ENCODE results near the gene THUMPD1. TPM values are rescaled to one million over a fixed set of nuclear protein-coding genes. Genes with fewer than 3 reads are reported as not detected.

Gene THUMPD1
- total RNA-seq, 1 donor from 2014 or later = 95.8 TPM

- DNase-seq (ENCODE audit: low spot score) = no peak
- TF ChIP-seq EZH2phosphoT487 (IDR thresholded peaks at IDR 0.05) (no peak), CTCF (IDR thresholded peaks at IDR 0.05) (no peak), EZH2 (IDR thresholded peaks at IDR 0.05) (no peak)
- Histone ChIP-seq H2AFZ (replicated peaks) (no peak overlapping the region), H3K4me3 (no peak overlapping the region), H3K79me2 (ENCODE audit: low read depth) (no peaks in the 10 kb centered on the region), H3K4me2 (no peak overlapping the region), H3K27ac (no peak overlapping the region), H3K27me3 (no peaks in the 10 kb centered on the region), H3K9ac (no peak overlapping the region), H3F3A (ENCODE audit: low read depth) (no peaks in the 10 kb centered on the region), H3K36me3 (no peaks in the 10 kb centered on the region), H4K20me1 (ENCODE audit: low read depth) (no peaks in the 10 kb centered on the region), H3K9me3 (ENCODE audit: low read depth) (no peaks in the 10 kb centered on the region), H3K4me1 (no peaks in the 10 kb centered on the region)
- Mint-ChIP-seq H3K36me3 (no peaks in the 10 kb centered on the region), H3K9me3 (peaks cover 3% of the 10 kb centered on the region), H3K27me3 (ENCODE audit: insufficient read depth, low read depth) (no peaks in the 10 kb centered on the region), H3K4me1 (no peaks in the 10 kb centered on the region), H3K27ac (no peak overlapping the region), H3K4me3 (no peak overlapping the region)
Observed at GRCh38 chr16:20750558-20750957, 8.9 kb upstream of the THUMPD1 start.

GRCh38 chr16:20749474-20749873, 7.9 kb upstream of the THUMPD1 start:
- no peaks in the 10 kb centered on the region for H3K36me3 Mint-ChIP-seq
- no peaks in the 10 kb centered on the region for H3K27me3 Mint-ChIP-seq (ENCODE audit: insufficient read depth, low read depth)
- no peaks in the 10 kb centered on the region for H4K20me1 ChIP-seq (ENCODE audit: low read depth)
- no peaks in the 10 kb centered on the region for H3K4me1 ChIP-seq
- H3K4me3 Mint-ChIP-seq = no peak overlapping the region
- H3K4me2 ChIP-seq = no peak overlapping the region
- TF ChIP-seq EZH2phosphoT487 (IDR thresholded peaks at IDR 0.05) = no peak
- TF ChIP-seq CTCF (IDR thresholded peaks at IDR 0.05) = no peak
- TF ChIP-seq EZH2 (IDR thresholded peaks at IDR 0.05) = no peak
- H3K27ac ChIP-seq = no peak overlapping the region
- DNase-seq (ENCODE audit: low spot score) = no peak
- H2AFZ ChIP-seq (replicated peaks) = no peak overlapping the region
- H3K4me3 ChIP-seq = no peak overlapping the region
- H3K9ac ChIP-seq = no peak overlapping the region
- H3K9me3 ChIP-seq (ENCODE audit: low read depth) = no peaks in the 10 kb centered on the region
- no peaks in the 10 kb centered on the region for H3K27me3 ChIP-seq
- H3F3A ChIP-seq (ENCODE audit: low read depth) = no peaks in the 10 kb centered on the region
- no peak overlapping the region for H3K27ac Mint-ChIP-seq
- H3K4me1 Mint-ChIP-seq = no peaks in the 10 kb centered on the region
- H3K9me3 Mint-ChIP-seq = peaks cover 3% of the 10 kb centered on the region
- no peaks in the 10 kb centered on the region for H3K36me3 ChIP-seq
- H3K79me2 ChIP-seq (ENCODE audit: low read depth) = no peaks in the 10 kb centered on the region

GRCh38 chr16:20747030-20747816, 5.6 kb upstream of the THUMPD1 start:
- Mint-ChIP-seq H3K27ac (no peak overlapping the region), H3K4me3 (no peak overlapping the region), H3K9me3 (peaks cover 3% of the 10 kb centered on the region), H3K4me1 (no peaks in the 10 kb centered on the region), H3K36me3 (no peaks in the 10 kb centered on the region), H3K27me3 (ENCODE audit: insufficient read depth, low read depth) (no peaks in the 10 kb centered on the region)
- H3K27me3 ChIP-seq = no peaks in the 10 kb centered on the region
- H3K4me1 ChIP-seq = no peaks in the 10 kb centered on the region
- no peak overlapping the region for H3K27ac ChIP-seq
- no peak for DNase-seq (ENCODE audit: low spot score)
- no peaks in the 10 kb centered on the region for H3F3A ChIP-seq (ENCODE audit: low read depth)
- TF ChIP-seq EZH2phosphoT487 (IDR thresholded peaks at IDR 0.05) = no peak
- TF ChIP-seq EZH2 (IDR thresholded peaks at IDR 0.05) = no peak
- no peak for TF ChIP-seq CTCF (IDR thresholded peaks at IDR 0.05)
- H3K4me3 ChIP-seq = no peak overlapping the region
- no peaks in the 10 kb centered on the region for H3K36me3 ChIP-seq
- H3K79me2 ChIP-seq (ENCODE audit: low read depth) = no peaks in the 10 kb centered on the region
- no peak overlapping the region for H2AFZ ChIP-seq (replicated peaks)
- H4K20me1 ChIP-seq (ENCODE audit: low read depth) = no peaks in the 10 kb centered on the region
- no peak overlapping the region for H3K4me2 ChIP-seq
- H3K9ac ChIP-seq = no peak overlapping the region
- H3K9me3 ChIP-seq (ENCODE audit: low read depth) = no peaks in the 10 kb centered on the region
